Dendritic cell treated with granulocyte-macrophage colony-stimulating factor and Interleukin-4, amounts not matched to agents 40 ng/mL and 50 ng/mL, for 4 days (primary cell): ENCODE data around the gene OLFM3.

Experiments used
- H3K27ac Mint-ChIP-seq: one replicate; pipeline ENCODE4 v1.8.0; 2022; ENCODE audit warnings: mild to moderate bottlenecking, mixed read lengths
- H3K27me3 Mint-ChIP-seq: one replicate; pipeline ENCODE4 v1.8.0; 2022; ENCODE audit warnings: mild to moderate bottlenecking, mixed read lengths
- H3K36me3 Mint-ChIP-seq: one replicate; pipeline ENCODE4 v1.8.0; 2022; ENCODE audit warnings: low read depth, mixed read lengths
- H3K4me1 Mint-ChIP-seq: one replicate; pipeline ENCODE4 v1.8.0; 2022; ENCODE audit warnings: low read depth, mixed read lengths
- H3K4me3 Mint-ChIP-seq: one replicate; pipeline ENCODE4 v1.8.0; 2022; ENCODE audit warnings: mild to moderate bottlenecking, moderate library complexity, mixed read lengths
- H3K9me3 Mint-ChIP-seq: one replicate; pipeline ENCODE4 v1.8.0; 2022; ENCODE audit warnings: mixed read lengths
- intact Hi-C: fragments of 100-400 bp; cut with micrococcal nuclease; formaldehyde crosslinking; loops from one replicate; pipeline ENCODE4 v1.15.0; 2022

The OLFM3 gene

GRCh38 chr1:101757985-101758384 is 238.7 kb downstream of the OLFM3 start:
- H3K9me3 Mint-ChIP-seq, result no peaks in the 10 kb centered on the region
- no peaks in the 10 kb centered on the region for H3K4me1 Mint-ChIP-seq
- no peak overlapping the region for H3K27ac Mint-ChIP-seq
- intact Hi-C loops, result no loop called here
- no peak overlapping the region for H3K4me3 Mint-ChIP-seq
- H3K27me3 Mint-ChIP-seq, result no peaks in the 10 kb centered on the region
- no peaks in the 10 kb centered on the region for H3K36me3 Mint-ChIP-seq

GRCh38 chr1:101756411-101756810 is 240.3 kb downstream of the OLFM3 start:
- intact Hi-C loops, result no loop called here
- Mint-ChIP-seq H3K4me3 (no peak overlapping the region), H3K9me3 (no peaks in the 10 kb centered on the region), H3K36me3 (no peaks in the 10 kb centered on the region), H3K27me3 (no peaks in the 10 kb centered on the region), H3K27ac (no peak overlapping the region), H3K4me1 (no peaks in the 10 kb centered on the region)
